GM11168 (cell line): ENCODE data around the gene ZMYND11.
"Not testable (repeated sequence)": the region's sequence is repeated elsewhere in the genome, so short reads cannot be mapped to it uniquely, and the experiment has no call there.

Experiments
- in situ Hi-C: fragments of 300-500 bp; cut with MboI; formaldehyde crosslinking; loops from one replicate; pipeline ENCODE4 v1.12.0; 2022; ENCODE audit warnings: low sequenced_read_pairs; ENCODE audit not compliant: unreplicated experiment

The ZMYND11 gene

GRCh38 chr10:278707-279106, 143.5 kb downstream of the ZMYND11 start:
- in situ Hi-C loops, result no loop called here

- in situ Hi-C loops, result no loop called here
These were observed 144.0 kb downstream of the ZMYND11 start for GRCh38 chr10:279232-279631.

GRCh38 chr10:279655-280054, 144.4 kb downstream of the ZMYND11 start:
- in situ Hi-C loops, result no loop called here

- in situ Hi-C loops, result no loop called here
These were observed 147.3 kb downstream of the ZMYND11 start for GRCh38 chr10:282294-283139.

GRCh38 chr10:283140-283479, 147.9 kb downstream of the ZMYND11 start:
- in situ Hi-C loops, result no loop called here

GRCh38 chr10:283916-284356, 148.7 kb downstream of the ZMYND11 start:
- in situ Hi-C loops, result no loop called here

- in situ Hi-C loops, result no loop called here
These were observed 150.0 kb downstream of the ZMYND11 start for GRCh38 chr10:285216-285615.

- in situ Hi-C loops, result no loop called here
These were observed 151.9 kb downstream of the ZMYND11 start for GRCh38 chr10:287026-287709.

- in situ Hi-C loops, result no loop called here
These were observed 152.6 kb downstream of the ZMYND11 start for GRCh38 chr10:287814-288213.

GRCh38 chr10:288316-289200, 153.3 kb downstream of the ZMYND11 start:
- in situ Hi-C loops, result no loop called here

GRCh38 chr10:289581-289980, 154.3 kb downstream of the ZMYND11 start:
- in situ Hi-C loops, result no loop called here

GRCh38 chr10:290026-290725, 154.9 kb downstream of the ZMYND11 start:
- in situ Hi-C loops, result no loop called here

GRCh38 chr10:293636-294035, 158.4 kb downstream of the ZMYND11 start:
- in situ Hi-C loops, result no loop called here

- in situ Hi-C loops, result no loop called here
These were observed 162.3 kb downstream of the ZMYND11 start for GRCh38 chr10:297567-297966.

GRCh38 chr10:298033-298432, 162.8 kb downstream of the ZMYND11 start:
- in situ Hi-C loops, result no loop called here

GRCh38 chr10:299512-299911, 164.3 kb downstream of the ZMYND11 start:
- in situ Hi-C loops, result no loop called here

- in situ Hi-C loops, result no loop called here
These were observed 164.7 kb downstream of the ZMYND11 start for GRCh38 chr10:299969-300368.

- in situ Hi-C loops, result not testable (repeated sequence)
These were observed 165.3 kb downstream of the ZMYND11 start for GRCh38 chr10:300580-300979.

- in situ Hi-C loops, result no loop called here
These were observed 166.3 kb downstream of the ZMYND11 start for GRCh38 chr10:301536-301935.
